Neural crest cell (in vitro differentiated cells): ENCODE data around the gene NFYA. TPM values are rescaled to one million over a fixed set of nuclear protein-coding genes. Genes with fewer than 3 reads are reported as not detected.

Experiments
- DNase-seq: peaks from one replicate; pipeline ENCODE4 v3.0.0; 2021; ENCODE audit warnings: low read depth, mixed read lengths, low spot score
- H3K27ac Mint-ChIP-seq: one replicate; pipeline ENCODE4 v1.8.0; 2021; ENCODE audit warnings: mild to moderate bottlenecking, mixed read lengths; ENCODE audit not compliant: unreplicated experiment
- H3K27me3 Mint-ChIP-seq: 2 replicates; pipeline ENCODE4 v1.8.0; 2021; ENCODE audit warnings: low read depth, mild to moderate bottlenecking, mixed read lengths
- H3K36me3 Mint-ChIP-seq: 2 replicates; pipeline ENCODE4 v1.8.0; 2021; ENCODE audit warnings: low read depth, mild to moderate bottlenecking, mixed read lengths
- H3K4me1 Mint-ChIP-seq: 2 replicates; pipeline ENCODE4 v1.8.0; 2021; ENCODE audit warnings: mixed read lengths
- H3K4me3 Mint-ChIP-seq: one replicate; pipeline ENCODE4 v1.8.0; 2021; ENCODE audit warnings: mild to moderate bottlenecking, mixed read lengths
- H3K9me3 Mint-ChIP-seq: 2 replicates; pipeline ENCODE4 v1.8.0; 2021; ENCODE audit warnings: mixed read lengths
- CTCF ChIP-seq: fragments of 200-600 bp; sonication (generic); conservative IDR thresholded peaks from 2 replicates; pipeline ENCODE4 v1.5.0; 2021; ENCODE audit warnings: antibody characterized with exemption, mild to moderate bottlenecking
- long read RNA-seq: library from polyadenylated mRNA; unstranded; transcript quantifications from one replicate; pipeline ENCODE4 v2.0.0, GENCODE V29; 2020
- total RNA-seq: library from RNA; stranded (reverse); gene quantifications from 2 replicates; pipeline ENCODE4 v1.2.1, GENCODE V29; 2021

NFYA gene
- 59.7 and 61.4 TPM in 2 replicates for total RNA-seq
- long read RNA-seq, transcript NFYA-202 (9 exons, 1,660 nt) = major isoform, 12 of 69 reads
- long read RNA-seq, transcript NFYA-201 (10 exons, 3,811 nt) = minor isoform, 11 of 69 reads
- long read RNA-seq, partial matches to known transcripts = 4 of 69 reads
- long read RNA-seq, other reads (novel, unspliced or antisense) = 42 of 69 reads

GRCh38 chr6:41072836-41073202 is at the start of gene NFYA:
Gene NFYA (plus strand): TSS chr6:41072974. CDS start chr6:41079090, 6,116 bp downstream.
- no peaks in the 10 kb centered on the region for H3K36me3 Mint-ChIP-seq
- no peaks in the 10 kb centered on the region for H3K9me3 Mint-ChIP-seq
- DNase-seq = no peak
- H3K4me1 Mint-ChIP-seq = peaks cover 40% of the 10 kb centered on the region
- H3K27me3 Mint-ChIP-seq = no peaks in the 10 kb centered on the region
- H3K27ac Mint-ChIP-seq = peak within 1 kb of the TSS; percentile 97
- no peak for TF ChIP-seq CTCF
- peak within 1 kb of the TSS; percentile 97 for H3K4me3 Mint-ChIP-seq

GRCh38 chr6:41023114-41023513 is 49.7 kb upstream of the NFYA start:
- Mint-ChIP-seq H3K9me3 (no peaks in the 10 kb centered on the region), H3K27me3 (no peaks in the 10 kb centered on the region), H3K36me3 (no peaks in the 10 kb centered on the region), H3K4me1 (peaks cover 18% of the 10 kb centered on the region), H3K4me3 (no peak overlapping the region), H3K27ac (no peak overlapping the region)
- no peak for TF ChIP-seq CTCF
- no peak for DNase-seq

GRCh38 chr6:41025966-41026530 is 46.7 kb upstream of the NFYA start:
- TF ChIP-seq CTCF = no peak
- peaks cover 28% of the 10 kb centered on the region for H3K4me1 Mint-ChIP-seq
- H3K4me3 Mint-ChIP-seq = peak overlapping the region; percentile 61
- H3K27me3 Mint-ChIP-seq = no peaks in the 10 kb centered on the region
- no peak overlapping the region for H3K27ac Mint-ChIP-seq
- H3K9me3 Mint-ChIP-seq = no peaks in the 10 kb centered on the region
- H3K36me3 Mint-ChIP-seq = no peaks in the 10 kb centered on the region
- DNase-seq = no peak

- DNase-seq = no peak
- peak overlapping the region; percentile 78 for H3K4me3 Mint-ChIP-seq
- H3K36me3 Mint-ChIP-seq = no peaks in the 10 kb centered on the region
- no peak for TF ChIP-seq CTCF
- no peaks in the 10 kb centered on the region for H3K9me3 Mint-ChIP-seq
- peaks cover 28% of the 10 kb centered on the region for H3K4me1 Mint-ChIP-seq
- H3K27me3 Mint-ChIP-seq = no peaks in the 10 kb centered on the region
- peak overlapping the region; percentile 65 for H3K27ac Mint-ChIP-seq
These were observed 45.5 kb upstream of the NFYA start for GRCh38 chr6:41027241-41027640.

- peak; percentile 100 for TF ChIP-seq CTCF
- Mint-ChIP-seq H3K27me3 (no peaks in the 10 kb centered on the region), H3K9me3 (no peaks in the 10 kb centered on the region), H3K4me3 (peak overlapping the region; percentile 82), H3K36me3 (no peaks in the 10 kb centered on the region), H3K4me1 (peaks cover 28% of the 10 kb centered on the region), H3K27ac (peak overlapping the region; percentile 65)
- DNase-seq = peak; percentile 96
These were observed 44.8 kb upstream of the NFYA start for GRCh38 chr6:41027799-41028560.
